GM18520 (cell line): ENCODE data around the gene WWC1.
"Not testable (repeated sequence)": the region's sequence is repeated elsewhere in the genome, so short reads cannot be mapped to it uniquely, and the experiment has no call there.

ENCODE experiments used
- ATAC-seq: cut with Tn5 transposase; IDR thresholded peaks from one replicate; pipeline ENCODE4 v1.9.1; 2021; ENCODE audit not compliant: unreplicated experiment

WWC1 gene

DNA sequence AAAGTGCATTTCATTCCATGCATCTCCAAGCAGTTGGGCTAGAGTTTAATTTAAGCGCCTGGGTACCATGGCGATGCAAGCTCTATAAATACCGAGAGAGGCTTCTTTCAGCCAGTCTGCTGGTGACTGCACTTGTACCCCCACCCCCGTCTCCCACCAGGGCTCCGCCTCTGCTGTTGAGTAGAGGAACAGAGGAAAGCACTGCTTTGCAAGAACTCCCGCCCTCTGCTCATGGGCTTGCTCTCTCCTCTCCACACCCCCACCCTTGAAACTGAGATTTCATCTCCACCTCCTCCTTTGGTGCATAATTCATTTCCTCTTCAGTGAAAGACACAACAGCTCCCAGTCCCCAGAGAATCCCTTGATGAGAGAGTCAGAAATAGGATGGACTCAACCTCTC lies 5.1 kb upstream of the WWC1 start:
- ATAC-seq: no peak

DNA sequence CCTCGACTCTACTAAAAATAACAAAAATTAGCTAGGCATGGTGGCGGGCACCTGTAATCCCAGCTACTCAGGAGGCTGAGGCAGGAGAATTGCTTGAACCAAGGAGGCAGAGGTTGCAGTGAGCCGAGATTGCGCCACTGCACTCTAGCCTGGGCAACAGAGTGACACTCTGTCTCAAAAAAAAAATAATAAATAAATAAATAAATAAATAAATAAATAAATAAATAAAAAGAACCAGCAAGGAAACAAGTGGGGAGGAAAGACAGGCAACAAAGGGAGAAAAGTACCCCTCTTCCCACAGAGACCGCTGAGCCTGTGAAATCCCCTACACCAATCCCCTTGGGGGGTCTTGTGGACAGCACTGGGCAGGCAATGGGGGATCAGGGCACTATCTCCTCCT lies 4.6 kb upstream of the WWC1 start:
- not testable (repeated sequence) for ATAC-seq

DNA sequence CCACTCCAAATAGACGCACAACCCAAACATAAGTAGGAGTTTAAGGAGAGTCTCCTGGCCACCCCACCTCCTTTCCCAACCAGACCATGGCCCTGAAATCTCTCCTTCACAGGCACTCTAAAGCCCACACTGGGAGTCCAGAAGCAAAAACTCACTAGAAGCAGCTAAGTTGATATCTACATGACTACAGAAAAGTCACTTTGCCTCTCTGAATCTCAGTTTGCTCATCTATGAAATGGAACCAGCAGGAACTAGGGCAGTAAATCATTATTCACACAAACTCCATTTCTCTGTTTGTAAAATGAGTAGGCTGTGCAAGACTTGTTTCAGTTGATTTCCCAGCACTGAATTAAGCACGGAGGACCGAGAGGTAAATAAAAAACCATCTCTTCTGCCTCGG lies 4.1 kb upstream of the WWC1 start:
- ATAC-seq: no peak

DNA sequence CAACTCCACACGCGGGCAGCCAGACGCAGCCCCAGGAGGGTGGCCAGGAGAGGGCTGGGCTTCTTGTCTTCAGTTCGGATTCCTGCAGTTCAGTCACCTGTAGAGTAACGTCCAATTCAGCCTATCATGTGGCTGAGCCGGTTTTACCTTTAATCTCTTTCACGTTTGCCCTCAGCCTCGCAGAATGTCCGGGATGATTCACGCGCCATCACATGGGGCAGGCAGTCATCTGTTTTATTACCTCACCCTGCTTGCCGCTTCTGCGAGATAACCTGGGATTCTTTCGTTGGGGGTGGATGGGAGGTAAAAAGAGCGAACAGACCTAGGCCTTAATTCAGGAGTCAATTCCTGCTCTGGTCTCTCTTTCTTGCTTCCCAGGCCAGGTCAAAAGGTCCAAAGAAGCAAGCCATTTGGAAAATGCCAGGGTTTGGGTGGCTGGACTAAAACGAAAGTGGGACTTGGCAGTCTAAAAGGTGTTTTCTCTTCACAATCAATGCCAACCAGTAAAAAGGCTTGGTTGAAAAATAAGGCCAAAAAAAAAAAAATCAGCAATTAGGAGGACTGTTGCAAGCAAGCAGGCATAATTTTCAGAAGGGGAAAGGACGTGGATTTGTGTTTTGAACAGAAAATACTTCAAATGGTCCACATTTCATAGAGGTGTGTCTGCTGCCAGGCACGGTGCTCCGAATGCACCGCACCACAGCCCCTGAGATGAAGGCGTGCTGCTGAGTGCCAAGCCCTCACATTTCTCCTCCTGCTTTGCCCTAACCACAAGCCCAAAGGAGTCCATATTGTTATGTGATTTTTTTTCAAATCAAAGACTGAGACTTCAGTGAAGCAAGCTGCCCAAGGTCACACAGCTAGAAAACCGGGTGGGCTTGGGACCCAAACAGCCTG lies 2.8 kb upstream of the WWC1 start:
- ATAC-seq: no peak

DNA sequence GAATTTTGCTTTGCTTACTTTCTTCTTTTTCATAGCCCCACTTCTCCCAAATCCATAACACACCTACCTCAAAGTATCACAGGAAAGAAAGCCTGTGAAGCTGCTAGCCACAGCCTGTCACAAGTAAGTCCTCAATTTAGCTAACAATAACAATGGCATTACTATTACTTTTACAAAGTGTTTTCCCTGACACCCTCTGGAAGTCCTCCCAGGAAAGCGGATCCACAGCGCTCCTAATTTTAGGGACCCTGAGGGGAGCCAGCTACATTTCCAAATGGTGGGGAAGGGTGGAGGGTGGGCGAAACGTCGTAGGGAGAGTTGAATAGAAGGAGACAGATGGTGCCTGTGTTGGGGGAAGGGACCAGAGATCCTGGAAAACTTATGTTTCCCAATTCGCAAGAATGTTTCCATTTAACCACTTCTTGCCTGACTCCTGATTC lies 523 bp upstream of the WWC1 start:
- ATAC-seq: no peak

DNA sequence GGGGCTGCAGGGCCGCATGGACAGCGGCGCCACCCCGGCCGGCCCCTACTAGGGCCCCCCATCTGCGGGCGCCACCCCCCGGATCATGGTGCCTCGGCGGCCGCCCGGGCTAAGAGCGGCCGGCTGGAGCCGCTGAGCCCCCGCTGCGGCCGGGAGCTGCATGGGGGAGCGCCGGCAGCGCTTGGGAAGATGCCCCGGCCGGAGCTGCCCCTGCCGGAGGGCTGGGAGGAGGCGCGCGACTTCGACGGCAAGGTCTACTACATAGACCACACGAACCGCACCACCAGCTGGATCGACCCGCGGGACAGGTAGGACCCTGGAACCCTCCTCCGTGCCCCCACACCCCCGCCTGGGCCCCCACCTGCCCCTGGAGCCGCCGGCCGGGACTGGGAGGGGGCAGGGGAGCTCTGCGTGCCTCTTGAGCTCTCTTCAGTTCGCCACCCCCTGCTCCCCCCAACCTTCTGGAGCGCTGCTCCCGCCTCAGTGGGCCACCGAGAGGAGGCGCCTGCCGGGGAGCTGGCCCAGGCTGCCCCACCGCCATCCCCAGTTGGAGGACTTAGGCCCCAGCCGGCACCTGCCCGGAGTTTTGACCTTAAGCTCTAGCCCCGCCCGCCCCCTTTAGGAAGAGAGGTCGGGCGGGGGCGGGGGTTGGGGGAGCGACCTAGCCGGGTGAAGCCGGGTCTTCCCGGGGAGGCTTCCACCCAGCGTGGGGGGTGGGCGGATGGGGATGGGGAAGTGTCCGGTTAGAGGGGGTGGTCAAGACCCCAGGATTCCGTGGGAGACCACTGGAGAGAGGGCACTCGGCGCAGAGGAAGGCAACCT lies 730 bp downstream of the WWC1 start:
- ATAC-seq: no peak

DNA sequence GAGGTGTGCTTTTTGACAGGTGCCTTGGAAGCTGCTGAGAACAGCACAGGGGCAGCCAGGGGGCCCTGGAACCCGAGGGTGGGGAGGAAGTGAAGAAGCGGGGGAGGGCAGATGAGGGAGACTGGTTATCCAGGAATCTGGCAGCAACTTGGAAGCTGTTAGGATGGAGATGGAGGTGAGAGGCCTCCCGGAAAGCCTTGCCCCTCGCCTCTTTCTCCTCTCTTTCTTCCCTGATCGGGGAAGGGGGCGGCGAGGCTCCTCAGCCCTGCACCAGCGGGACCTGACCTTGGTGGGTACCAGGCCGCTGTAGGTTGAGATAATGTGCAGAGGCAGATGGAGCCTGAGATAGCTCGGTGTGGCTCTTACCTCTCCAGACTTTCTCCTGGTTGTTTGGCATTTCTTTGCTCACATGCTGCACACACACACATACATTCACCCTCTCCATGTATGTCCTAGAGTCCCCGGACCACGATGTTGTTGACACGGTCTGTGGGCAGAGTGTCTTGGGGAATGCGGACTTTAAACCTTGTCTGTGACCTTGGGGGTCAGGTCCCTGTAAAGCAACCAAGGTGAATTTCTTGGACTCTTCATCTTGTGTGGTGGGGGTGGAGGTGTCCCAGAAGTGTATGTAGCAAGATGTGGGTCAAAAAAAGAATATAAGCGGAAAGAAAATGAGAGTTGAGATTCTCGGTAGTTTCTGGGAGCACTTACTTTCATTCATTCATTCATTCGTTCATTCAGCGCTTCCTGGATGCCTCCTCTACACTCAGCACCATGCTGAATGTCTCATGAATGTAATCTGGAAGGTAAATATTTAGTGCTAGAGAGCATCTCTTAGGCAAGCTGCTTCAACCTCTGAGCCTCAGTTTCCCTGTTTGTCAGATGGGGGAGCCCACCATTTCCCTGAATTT lies 1.6 kb downstream of the WWC1 start:
- ATAC-seq: no peak

DNA sequence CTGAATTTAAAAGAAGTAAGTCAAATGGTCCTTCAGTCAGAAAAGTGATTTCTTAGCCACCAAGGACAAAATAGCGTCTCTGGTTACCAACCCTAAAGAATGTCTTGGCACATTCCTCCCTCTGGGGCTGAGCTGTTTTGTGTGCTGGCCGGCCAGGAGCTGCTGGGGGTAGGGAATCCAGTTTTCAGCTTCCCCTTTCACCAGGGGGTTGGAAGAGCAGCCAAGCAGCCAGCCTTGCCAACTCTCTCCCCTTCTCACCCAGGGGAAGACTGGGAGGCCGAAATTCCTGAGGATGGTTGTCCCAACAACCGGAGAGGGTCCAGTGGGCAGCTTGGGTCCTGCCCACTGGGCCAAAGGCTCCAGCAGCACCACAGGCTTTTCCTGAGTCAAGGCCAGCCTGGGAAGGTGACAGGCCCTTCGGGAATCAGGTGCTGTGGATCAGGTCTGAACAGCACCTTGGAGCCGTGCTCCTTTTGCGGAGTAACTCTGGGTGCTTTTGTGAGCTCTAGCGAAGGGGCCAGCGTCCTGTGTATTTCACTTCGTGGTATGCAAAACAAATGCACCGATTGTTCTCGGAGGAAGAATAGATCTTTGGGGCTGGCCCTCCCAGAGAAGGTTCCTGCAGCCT lies 4.2 kb downstream of the WWC1 start:
- ATAC-seq: no peak

DNA sequence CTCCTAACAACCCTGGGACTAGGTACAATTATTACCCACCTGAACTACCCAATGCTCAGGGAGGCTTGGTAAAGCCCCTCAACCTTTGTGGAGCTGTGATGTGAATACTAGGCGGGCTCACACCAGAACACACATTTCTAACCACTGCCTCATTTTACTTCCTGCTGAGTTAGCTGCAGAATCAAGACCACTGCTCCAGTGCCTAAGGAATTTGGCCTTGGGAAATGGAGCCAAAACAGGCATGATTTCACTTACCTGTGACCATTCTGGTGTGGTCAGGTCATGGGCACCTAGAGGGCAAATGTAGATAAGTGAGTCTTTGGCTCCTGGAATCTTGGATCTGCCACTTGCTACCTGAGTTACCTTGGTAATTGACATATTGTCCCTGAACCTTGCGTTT lies 5.2 kb downstream of the WWC1 start:
- no peak for ATAC-seq

DNA sequence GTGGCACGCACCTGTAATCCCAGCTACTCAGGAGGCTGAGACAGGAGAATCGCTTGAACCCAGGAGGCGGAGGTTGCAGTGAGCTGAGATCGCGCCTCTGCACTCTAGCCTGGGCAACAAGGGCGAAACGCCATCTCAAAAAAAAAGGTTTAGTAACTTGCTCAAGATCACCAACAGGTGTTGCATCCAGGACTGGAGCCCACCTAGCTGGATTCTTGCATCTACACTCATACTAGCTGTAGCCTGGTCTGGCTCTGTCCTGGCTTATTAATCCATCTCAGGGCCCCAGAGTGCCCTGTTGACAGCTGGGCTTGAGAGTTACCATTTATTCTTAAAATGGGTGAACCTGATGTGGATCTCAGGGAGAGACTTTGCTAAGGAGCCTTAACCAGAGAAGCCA lies 7.5 kb downstream of the WWC1 start:
- ATAC-seq: no peak

DNA sequence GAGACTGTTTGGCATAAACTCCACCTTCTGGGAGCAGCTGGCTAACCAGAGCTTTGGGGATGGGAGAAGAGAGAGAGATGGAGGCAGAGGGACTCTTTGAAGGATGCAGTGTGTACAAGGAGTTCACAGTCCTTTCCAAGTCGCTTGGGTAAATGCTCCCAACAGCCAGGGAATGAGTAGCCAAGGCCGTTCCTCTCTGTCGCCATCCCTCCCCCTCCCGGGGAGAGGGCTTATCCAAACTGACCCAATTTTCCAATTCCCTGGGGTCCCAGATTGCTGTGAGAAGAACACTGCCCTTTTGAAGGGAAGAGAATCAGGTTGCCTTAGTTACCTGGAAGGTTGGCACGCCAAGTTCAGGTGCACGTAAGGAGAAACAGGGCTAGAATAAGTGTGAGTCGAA lies 7.9 kb downstream of the WWC1 start:
- ATAC-seq: no peak

DNA sequence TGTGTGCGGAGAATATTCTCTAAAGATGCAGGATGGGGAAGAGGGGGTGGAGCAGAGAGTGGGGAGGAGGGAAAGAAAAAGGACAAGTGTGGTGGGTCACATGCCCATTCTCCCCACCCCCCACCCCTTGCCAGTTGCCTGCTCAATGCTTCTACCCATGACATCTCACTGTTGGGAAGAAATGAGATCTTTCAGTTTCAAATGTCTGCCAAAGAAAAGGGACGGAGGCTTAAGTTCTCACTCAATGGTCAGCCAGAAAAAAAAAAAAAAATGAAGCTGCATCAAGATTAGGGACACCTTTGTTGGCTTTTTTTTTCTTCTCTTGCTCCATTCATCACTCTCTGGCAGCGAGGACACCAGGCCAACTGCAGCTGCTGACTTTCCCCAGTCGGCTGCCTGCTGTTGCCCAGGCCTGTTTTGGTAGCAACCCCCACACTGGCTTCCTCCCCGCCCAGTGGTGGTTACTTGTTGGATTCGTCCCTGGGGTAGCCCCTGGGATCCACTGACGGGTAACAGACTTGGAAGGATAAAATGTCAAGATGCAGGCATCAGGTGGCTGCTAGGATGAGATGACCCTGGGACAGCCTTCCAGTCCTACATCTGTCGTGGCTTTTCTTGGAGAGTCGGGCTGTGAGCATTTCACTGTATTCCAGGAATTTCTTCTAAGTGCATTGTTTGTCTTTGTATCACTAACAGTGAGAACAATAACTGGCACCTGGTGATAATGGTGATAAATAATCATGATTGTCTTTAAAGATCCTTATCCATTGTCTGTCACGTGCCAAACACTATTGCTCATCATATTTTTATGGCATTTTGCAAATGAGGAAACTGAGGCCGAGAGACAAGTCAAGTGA lies 9.1 kb downstream of the WWC1 start:
- no peak for ATAC-seq

DNA sequence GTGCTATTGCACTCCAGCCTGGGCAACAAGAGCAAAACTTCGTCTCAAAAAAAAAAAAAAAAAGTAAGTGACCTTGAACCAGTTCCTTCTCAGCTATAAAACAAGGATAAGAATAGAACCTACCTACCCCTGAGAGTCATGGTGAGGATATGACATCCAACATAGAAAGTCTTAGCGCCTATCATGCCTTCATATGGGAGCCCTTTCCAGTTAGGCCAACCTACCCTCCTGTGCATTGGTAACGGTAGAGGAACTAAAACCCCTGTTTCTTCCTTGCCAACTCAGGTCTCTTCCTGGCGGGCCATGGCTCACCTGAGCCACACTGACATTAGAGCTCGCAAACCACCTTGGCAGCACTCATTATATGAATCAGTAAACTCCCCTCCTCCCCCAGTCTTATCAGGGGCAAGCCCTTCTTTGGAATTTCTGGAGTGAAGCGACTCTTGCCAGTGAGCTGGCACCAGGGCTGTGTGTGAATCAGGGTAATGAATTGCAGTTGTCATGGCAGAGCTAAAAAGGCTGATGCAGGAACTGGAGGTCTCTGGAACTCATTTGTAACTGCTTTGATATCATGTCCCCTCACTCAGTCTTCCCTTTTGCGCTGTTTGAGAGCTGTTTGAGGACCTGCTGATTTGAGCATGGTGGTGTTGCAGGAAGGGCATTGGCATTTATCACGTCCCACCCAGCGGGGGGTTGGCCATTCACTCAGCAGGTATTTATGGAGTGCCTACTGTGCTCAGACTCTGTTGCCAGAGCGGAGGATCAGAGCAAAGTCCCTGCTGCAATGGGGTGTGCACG lies 10.3 kb downstream of the WWC1 start:
- ATAC-seq: no peak

DNA sequence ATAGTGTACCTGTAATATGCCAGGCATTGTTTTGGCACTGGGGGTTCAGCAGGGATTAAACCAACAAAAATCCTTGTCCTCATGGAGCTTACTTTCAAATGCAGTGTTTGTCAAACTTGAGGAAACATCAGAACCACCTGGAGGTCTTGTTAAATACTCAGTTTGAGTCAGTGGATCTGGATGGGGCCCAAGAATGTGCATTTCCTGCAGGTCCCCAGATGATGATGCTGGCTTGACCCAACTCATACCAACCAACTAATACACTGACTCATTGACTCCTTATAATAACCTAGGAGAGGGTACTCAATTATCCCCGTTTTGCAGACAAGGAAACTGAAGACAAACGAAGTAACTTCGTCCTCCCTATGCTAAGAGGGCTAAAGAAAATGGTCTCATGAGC lies 11.3 kb downstream of the WWC1 start:
- ATAC-seq: no peak

DNA sequence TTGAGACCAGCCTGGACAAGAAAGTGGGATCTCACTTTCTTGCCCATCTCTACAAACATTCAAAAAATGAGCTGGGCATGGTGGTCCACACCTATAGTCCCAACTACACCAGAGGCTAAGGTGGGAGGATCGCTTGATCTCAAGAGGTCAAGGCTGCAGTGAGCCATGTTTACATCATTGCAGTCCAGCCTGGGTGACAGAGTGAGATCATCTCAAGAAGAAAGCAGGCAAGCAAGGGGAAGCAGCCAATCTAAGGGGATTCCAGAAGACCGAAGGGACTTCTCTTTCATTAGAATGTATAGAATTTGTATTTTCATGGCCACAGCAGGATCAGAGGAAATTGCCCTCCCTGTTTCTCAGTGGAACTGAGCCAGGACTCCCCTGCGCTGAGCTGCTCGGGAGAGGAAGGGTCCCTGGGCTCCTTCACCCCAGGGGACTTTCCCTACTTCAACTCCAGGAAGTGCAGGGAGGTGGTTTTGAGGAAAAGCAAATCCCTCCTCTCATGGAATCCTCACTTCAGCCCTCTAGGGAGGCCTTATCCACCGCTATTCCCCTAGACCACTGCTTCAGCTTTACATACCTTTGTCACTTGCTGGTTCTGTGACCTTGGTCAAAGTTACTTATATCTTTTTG lies 12.1 kb downstream of the WWC1 start:
- no peak for ATAC-seq

DNA sequence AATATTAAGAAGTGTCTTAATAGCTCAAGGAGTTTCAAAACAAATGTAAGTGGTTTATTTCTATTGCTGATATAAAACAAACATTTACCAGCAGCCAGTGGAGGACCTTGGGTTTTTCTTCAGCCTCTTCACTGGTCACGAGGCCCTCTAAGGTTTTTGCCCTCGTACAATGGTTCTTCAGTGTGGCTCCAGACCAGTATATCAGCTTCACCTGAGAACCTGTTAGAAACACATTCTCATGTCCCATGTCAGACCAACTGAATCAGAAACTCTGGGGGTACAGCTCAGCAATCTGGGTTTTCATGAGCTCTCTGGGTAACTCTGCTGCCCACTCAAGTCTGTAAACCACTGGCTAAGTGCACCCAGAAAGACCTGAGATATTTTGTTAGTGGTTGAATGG lies 12.9 kb downstream of the WWC1 start:
- ATAC-seq: no peak

DNA sequence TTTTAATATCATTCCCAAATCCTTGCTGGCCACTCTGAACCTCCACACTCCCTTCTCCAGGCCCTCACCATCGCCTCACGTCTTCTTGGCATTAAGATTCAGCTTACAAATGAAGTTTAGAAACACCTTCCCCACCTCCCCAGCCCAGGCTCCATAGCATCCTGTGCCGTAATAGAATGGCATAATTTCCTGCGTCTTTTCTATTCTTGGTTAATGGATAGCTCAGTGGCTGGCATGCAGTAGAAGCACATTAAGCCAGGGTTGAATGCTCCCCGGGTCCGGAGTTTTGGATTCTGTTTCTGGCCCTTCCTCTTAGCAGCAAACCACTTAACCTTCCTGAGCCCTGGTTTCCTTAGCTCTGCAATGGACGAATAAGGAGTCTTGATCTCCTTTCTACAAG lies 13.8 kb downstream of the WWC1 start:
- ATAC-seq: no peak

DNA sequence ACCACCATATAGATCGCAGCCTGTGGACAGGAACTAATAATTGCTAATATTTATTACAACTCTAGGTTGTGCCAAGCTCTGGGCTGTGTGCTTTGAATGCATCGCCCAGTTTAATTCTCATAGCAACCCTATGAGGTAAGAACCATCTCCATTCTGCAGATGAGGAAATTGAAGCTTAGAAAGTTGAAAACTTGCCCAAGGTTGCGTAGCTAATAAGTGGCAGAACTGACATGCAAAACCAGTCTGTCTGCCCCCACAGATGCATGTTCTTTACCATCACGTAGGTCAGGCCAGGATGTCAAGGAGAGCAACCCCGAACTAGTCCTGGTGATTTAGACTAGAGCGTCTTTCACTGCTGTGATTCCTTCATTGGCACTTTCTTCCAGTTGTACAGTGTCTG lies 15.6 kb downstream of the WWC1 start:
- ATAC-seq: no peak
